Adrenal gland (tissue), 12 donors: Measurements from ENCODE around the gene SOHLH2. TPM values are rescaled to one million over a fixed set of nuclear protein-coding genes. Genes with fewer than 3 reads are reported as not detected.

Experiments
- DNase-seq, 7 donors: peaks; one replicate each; pipeline ENCODE4 v3.0.0-alpha.2; 2019 to 2020
- H3K27ac ChIP-seq, 5 donors: fragments of 200-600 bp; sonication (generic) in 4 of 5; 1 replicate in 3 of 5; 2 replicates in 2 of 5; pipeline versions ENCODE4 v1.5.1 to v1.8.0; 2016 to 2020; ENCODE audit warnings: mild to moderate bottlenecking in 1 of 5
- H3K27me3 ChIP-seq: fragments of 200-600 bp; 2 replicates; pipeline ENCODE4 v1.8.0; 2021
- H3K36me3 ChIP-seq, 2 donors: fragments of 200-600 bp; replicated peaks in 1 of 2; 1 replicate in 1 of 2; 2 replicates in 1 of 2; pipeline versions ENCODE4 v1.5.1 to v1.8.0; 2018 to 2022
- H3K4me1 ChIP-seq, 2 donors: fragments of 200-600 bp; replicated peaks in 1 of 2; 1 replicate in 1 of 2; 2 replicates in 1 of 2; pipeline versions ENCODE4 v1.5.1 to v1.8.0; 2018 to 2021
- H3K4me3 ChIP-seq, 4 donors: fragments of 200-600 bp; sonication (generic) in 3 of 4; one replicate each; pipeline ENCODE4 v1.5.1; 2016 to 2018
- H3K9me3 ChIP-seq, 3 donors: fragments of 200-600 bp; sonication (generic) in 1 of 3; replicated peaks in 1 of 3; 1 replicate in 2 of 3; 2 replicates in 1 of 3; pipeline versions ENCODE4 v1.5.1 to v1.8.0; 2016 to 2021
- CTCF ChIP-seq, 6 experiments: fragments of 450-650 bp in 4 of 6; fragments of 200-600 bp in 2 of 6; sonication (generic) in 1 of 6; IDR thresholded peaks; 1 replicate in 5 of 6; 2 replicates in 1 of 6; pipeline versions ENCODE4 v1.5.1 to v1.8.0; 2016 to 2021; ENCODE audit warnings: antibody characterized with exemption in 6 of 6, mild to moderate bottlenecking in 2 of 6, moderate library complexity in 1 of 6
- POLR2A ChIP-seq, 2 donors: fragments of 450-650 bp; IDR thresholded peaks; one replicate each; pipeline ENCODE4 v1.6.1; 2017; ENCODE audit warnings: antibody characterized with exemption in 2 of 2, mild to moderate bottlenecking in 2 of 2, moderate library complexity in 1 of 2
- WGBS, 4 donors: extraction: QIAGEN DNeasy Blood & Tissue Kit in 2 of 4; methylation state at CpG; one replicate each; pipeline versions ENCODE4 v1.1.5 to v1.1.7; 2013 to 2017; 5-methylcytosine and 5-hydroxymethylcytosine counted together
- intact Hi-C, 2 donors: fragments of 100-400 bp; cut with DNase I; formaldehyde crosslinking; loops; one replicate each; pipeline versions ENCODE4 v1.14.1 to v1.15.0; 2022 to 2023
- polyA plus RNA-seq, 3 donors: library from polyadenylated mRNA; stranded (reverse); fragments of 200-250 nt in 2 of 3; fragments of 350-450 nt in 1 of 3; fragmentation: Illumina TruSeq in 1 of 3; extraction: RNeasy Lipid Tissue Mini Kit (QIAGEN cat#74804) in 1 of 3; gene quantifications; one replicate each; pipeline ENCODE4 v1.2.3, GENCODE V29; 2013 to 2014
- total RNA-seq, 9 donors: library from RNA; depleted of rRNA in 4 of 9; stranded (reverse); fragments of >200 nt in 4 of 9; fragments of 120-200 nt in 1 of 9; fragmentation: NEBNext Ultra II Directional in 1 of 9; extraction: Animal tissue kit (Norgen Biotek cat#: 25700) in 1 of 9; gene quantifications; one replicate each; pipeline versions ENCODE4 v1.1.0 to v1.2.4, GENCODE V29; 2013 to 2023
- donor health status: healthy with polysubstance abuse.
- donor health status: Bipolar disorder and iron deficiency.
- donor health status: DM: yes; HTN: yes; CAD: no.
- donor health status: DM: no; HTN: no; CAD: no.
- donor health status: DM: no; HTN: no; CAD: no.
- donor health status: DM: yes; HTN: yes; CAD: no.

SOHLH2 gene
- total and polyA plus RNA-seq, 12 donors = 0.18 to 1.6 (median 0.67) TPM; not detected in 3

GRCh38 chr13:36212789-36213188, 1.6 kb downstream of the SOHLH2 start:
- Histone ChIP-seq H3K9me3 (no peaks in the 10 kb centered on the region), H3K27ac (no peak overlapping the region), H3K4me3 (no peak overlapping the region), H3K27me3 (no peaks in the 10 kb centered on the region), H3K36me3 (no peaks in the 10 kb centered on the region), H3K4me1 (no peaks in the 10 kb centered on the region)
- intact Hi-C loops = no loop called here
- WGBS, 4 donors = 78 to 87% (median 83%) methylated on average over 3 of the region's 3 CpGs
- no peak for DNase-seq
- TF ChIP-seq CTCF (IDR thresholded peaks at IDR 0.05) (no peak), POLR2A (IDR thresholded peaks at IDR 0.05) (no peak)

- Histone ChIP-seq H3K9me3 (no peaks in the 10 kb centered on the region), H3K27ac (no peak overlapping the region), H3K27me3 (no peaks in the 10 kb centered on the region), H3K4me3 (no peak overlapping the region), H3K36me3 (no peaks in the 10 kb centered on the region), H3K4me1 (no peaks in the 10 kb centered on the region)
- intact Hi-C loops = no loop called here
- WGBS, 4 donors = 70 to 83% (median 78%) methylated on average over 4 of the region's 4 CpGs
- no peak for DNase-seq
- TF ChIP-seq CTCF (IDR thresholded peaks at IDR 0.05) = no peak
- no peak for TF ChIP-seq POLR2A (IDR thresholded peaks at IDR 0.05)
Observed at GRCh38 chr13:36211567-36211966, 2.8 kb downstream of the SOHLH2 start.

GRCh38 chr13:36210738-36211137, 3.6 kb downstream of the SOHLH2 start:
- Histone ChIP-seq H3K27me3 (no peaks in the 10 kb centered on the region), H3K4me3 (no peak overlapping the region), H3K9me3 (no peaks in the 10 kb centered on the region), H3K36me3 (no peaks in the 10 kb centered on the region), H3K27ac (no peak overlapping the region), H3K4me1 (no peaks in the 10 kb centered on the region)
- no peak for TF ChIP-seq CTCF (IDR thresholded peaks at IDR 0.05)
- no peak for TF ChIP-seq POLR2A (IDR thresholded peaks at IDR 0.05)
- intact Hi-C loops = no loop called here
- no peak for DNase-seq
- WGBS, 4 donors = 89 to 96% (median 91%) methylated on average over 4 of the region's 4 CpGs

GRCh38 chr13:36207672-36208071, 6.7 kb downstream of the SOHLH2 start:
- Histone ChIP-seq H3K27me3 (no peaks in the 10 kb centered on the region), H3K4me1 (no peaks in the 10 kb centered on the region), H3K27ac (no peak overlapping the region), H3K4me3 (no peak overlapping the region), H3K9me3 (no peaks in the 10 kb centered on the region), H3K36me3 (no peaks in the 10 kb centered on the region)
- DNase-seq = no peak
- intact Hi-C loops = no loop called here
- WGBS, 4 donors = 75 to 86% (median 83%) methylated on average over 5 of the region's 5 CpGs
- no peak for TF ChIP-seq POLR2A (IDR thresholded peaks at IDR 0.05)
- TF ChIP-seq CTCF (IDR thresholded peaks at IDR 0.05) = no peak
